Activated naive CD4-positive, alpha-beta T cell treated with anti-CD3 and anti-CD28 coated beads, Interleukin-2, amount 50 U/mL, for 72 hours (primary cell): ENCODE measurements around the gene PDE4B. TPM values are rescaled to one million over a fixed set of nuclear protein-coding genes. Genes with fewer than 3 reads are reported as not detected.
"Not testable (repeated sequence)": the region's sequence is repeated elsewhere in the genome, so short reads cannot be mapped to it uniquely, and the experiment has no call there.

ENCODE experiments used
- ATAC-seq, 2 donors: fragments of 150-1000 bp; cut with Tn5 transposase; 2 replicates each; pipeline ENCODE4 v1.10.0; 2021; ENCODE audit warnings: mild to moderate bottlenecking in 2 of 2, moderate library complexity in 2 of 2
- DNase-seq, 2 donors: peaks; one replicate each; pipeline ENCODE4 v3.0.0; 2021 to 2022; ENCODE audit warnings: low spot score in 2 of 2
- H3K27ac Mint-ChIP-seq, 2 donors: one replicate each; pipeline ENCODE4 v1.8.0; 2022; ENCODE audit warnings: mild to moderate bottlenecking in 2 of 2, mixed read lengths in 2 of 2
- H3K36me3 Mint-ChIP-seq, 2 donors: one replicate each; pipeline ENCODE4 v1.8.0; 2022; ENCODE audit warnings: mixed read lengths in 2 of 2
- H3K9me3 Mint-ChIP-seq, 2 donors: one replicate each; pipeline ENCODE4 v1.8.0; 2022; ENCODE audit warnings: mixed read lengths in 2 of 2
- total RNA-seq, 2 donors: library from RNA; stranded (reverse); gene quantifications; one replicate each; pipeline ENCODE4 v1.2.3, GENCODE V29; 2022

Gene PDE4B
- total RNA-seq, 2 donors from 2014 or later, result 23.8 to 25.6 TPM

DNA sequence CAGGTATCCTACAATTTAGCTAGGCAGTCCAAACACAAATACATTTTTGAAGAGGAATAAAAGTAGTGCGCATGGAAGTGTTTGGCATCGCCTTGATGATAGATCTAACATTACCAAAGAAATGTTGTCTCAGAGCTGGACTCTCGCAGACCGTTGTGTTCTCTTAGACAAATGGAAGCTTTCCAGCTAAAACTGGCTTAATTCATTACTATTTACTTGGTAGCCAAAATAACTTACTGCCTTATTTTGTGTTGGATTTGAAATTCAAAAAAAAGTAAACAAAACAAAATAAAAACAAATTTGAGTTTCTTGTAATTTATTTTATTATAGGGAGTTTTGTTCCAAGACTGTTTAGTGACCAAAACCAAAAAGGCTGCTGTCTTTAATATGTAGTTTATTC lies 51.6 kb downstream of the PDE4B start:
- H3K27ac Mint-ChIP-seq, result no peak overlapping the region
- DNase-seq (no peak), ATAC-seq (no peak)
- H3K36me3 Mint-ChIP-seq, result no peaks in the 10 kb centered on the region
- peaks cover 4% of the 10 kb centered on the region in 2 donors for H3K9me3 Mint-ChIP-seq

DNA sequence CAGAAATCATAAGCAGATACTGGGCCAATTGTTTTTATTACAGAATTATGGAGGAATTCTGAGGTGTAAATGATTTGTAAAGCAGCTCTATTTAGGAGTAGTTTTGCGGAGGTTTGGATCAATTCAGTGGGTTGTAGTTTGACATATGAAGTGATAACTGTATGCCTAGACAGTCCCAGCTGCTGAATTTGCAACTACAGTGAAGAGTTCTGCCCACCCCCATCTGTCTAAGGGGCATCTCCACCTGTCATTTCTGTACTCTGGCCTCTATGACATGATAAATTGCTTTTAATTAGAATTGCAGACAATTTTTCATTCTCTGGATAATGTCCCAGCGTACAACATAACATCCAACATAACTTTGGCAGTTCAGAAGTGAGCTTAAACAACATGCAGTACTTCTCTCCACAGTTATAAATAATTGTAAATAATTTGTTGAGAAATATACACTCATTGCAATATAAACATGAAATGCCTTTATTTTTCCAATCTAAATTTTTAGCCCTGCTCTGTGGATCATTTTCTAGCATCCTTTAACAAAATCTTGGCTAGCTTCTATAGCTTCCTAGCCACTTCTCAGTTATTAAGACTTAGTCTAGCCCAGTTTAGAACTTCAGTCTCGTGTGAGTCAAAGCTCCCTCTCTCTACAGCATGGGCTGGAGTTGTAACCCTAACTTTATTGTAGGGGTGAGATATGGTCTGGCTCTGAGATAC lies 52.3 kb downstream of the PDE4B start:
- no peak for ATAC-seq
- no peak overlapping the region for H3K27ac Mint-ChIP-seq
- no peak for DNase-seq
- peaks cover 4% of the 10 kb centered on the region in 2 donors for H3K9me3 Mint-ChIP-seq
- H3K36me3 Mint-ChIP-seq, result no peaks in the 10 kb centered on the region

DNA sequence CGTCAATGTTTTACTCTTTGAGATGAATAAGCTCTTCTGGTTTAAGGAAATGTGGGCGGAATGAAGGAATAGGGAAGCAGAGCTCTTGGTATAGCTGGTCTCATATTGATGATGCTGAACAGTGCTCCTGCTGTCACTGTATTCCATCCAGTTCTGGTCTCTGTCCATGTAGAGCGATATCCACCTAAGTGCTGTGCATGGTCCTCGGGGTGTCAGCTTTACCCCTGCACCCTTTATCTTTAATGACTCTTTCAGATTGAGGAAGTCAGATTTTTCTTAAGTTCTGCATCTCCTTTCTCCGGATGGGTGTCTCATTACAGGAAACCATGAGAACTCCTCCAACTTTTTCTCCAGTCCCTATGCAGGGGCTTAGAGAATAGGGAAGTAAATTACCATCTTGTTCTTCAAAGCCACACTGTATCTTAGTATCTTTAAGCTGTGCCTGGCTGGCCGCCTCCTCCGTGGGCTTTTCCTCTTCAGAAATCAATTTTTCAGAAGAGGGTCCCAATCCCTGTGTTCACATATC lies 52.9 kb downstream of the PDE4B start:
- no peak overlapping the region for H3K27ac Mint-ChIP-seq
- DNase-seq, result no peak
- H3K9me3 Mint-ChIP-seq, result peaks cover 4% of the 10 kb centered on the region in 2 donors
- H3K36me3 Mint-ChIP-seq, result no peaks in the 10 kb centered on the region
- ATAC-seq, result no peak

DNA sequence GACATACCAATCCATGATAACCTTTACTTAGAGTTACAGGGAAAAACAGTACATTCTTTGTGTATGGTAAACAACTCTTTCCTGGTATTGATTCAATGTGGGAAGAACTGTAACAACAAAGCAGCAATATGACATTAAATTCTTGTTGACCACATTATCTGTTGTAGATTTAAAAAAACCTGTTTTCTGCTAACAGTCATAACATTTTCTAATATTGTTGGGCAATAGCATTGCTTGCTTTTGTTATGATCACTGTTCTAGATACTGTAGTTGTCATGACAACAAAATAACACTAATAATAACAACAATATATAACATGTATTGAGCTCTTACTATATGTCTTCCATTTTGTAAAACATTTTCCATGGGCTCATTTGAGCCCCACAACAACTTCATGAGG lies 54.2 kb downstream of the PDE4B start:
- Mint-ChIP-seq H3K27ac (no peak overlapping the region), H3K9me3 (peaks cover 4 to 8% of the 10 kb centered on the region in 2 donors), H3K36me3 (no peaks in the 10 kb centered on the region)
- ATAC-seq (no peak), DNase-seq (no peak)

DNA sequence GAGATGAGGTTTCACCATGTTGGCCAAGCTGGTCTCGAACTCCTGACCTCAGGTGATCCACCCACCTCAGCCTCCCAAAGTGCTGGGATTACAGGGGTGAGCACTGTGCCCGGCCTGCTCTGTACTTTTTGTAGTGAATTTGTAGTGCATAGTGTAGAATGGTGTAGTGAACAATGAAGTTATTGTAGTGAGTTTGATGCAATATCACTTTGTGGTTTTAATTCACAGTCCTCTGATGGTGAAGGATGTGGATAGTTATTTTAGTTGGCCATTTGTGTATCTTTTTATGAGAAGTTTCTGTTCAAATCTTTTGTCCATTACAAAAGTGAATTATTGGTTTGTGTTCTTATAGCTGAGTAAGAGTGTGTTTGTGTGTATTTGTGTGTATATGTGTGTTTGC lies 57.6 kb downstream of the PDE4B start:
- ATAC-seq (no peak), DNase-seq (no peak)
- H3K9me3 Mint-ChIP-seq, result peaks cover 4 to 8% of the 10 kb centered on the region in 2 donors
- no peaks in the 10 kb centered on the region for H3K36me3 Mint-ChIP-seq
- no peak overlapping the region for H3K27ac Mint-ChIP-seq

DNA sequence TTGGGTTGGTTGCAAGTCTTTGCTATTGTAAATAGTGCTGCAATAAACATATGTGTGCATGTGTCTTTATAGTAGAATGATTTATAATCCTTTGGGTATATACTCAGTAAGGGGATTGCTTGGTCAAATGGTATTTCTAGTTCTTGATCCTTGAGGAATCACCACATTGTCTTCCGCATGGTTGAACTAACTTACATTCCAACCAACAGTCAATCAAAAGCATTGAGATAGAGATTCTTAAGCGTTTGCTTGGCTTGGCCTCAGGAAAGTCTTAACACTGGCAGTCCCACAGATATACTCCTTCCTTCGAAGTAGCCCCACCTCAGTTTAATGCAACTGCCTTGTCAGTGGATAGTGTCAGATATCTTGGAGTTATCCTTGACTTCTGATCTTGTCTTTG lies 63.9 kb downstream of the PDE4B start:
- not testable (repeated sequence) for ATAC-seq, DNase-seq, H3K36me3 Mint-ChIP-seq, H3K9me3 Mint-ChIP-seq, H3K27ac Mint-ChIP-seq

DNA sequence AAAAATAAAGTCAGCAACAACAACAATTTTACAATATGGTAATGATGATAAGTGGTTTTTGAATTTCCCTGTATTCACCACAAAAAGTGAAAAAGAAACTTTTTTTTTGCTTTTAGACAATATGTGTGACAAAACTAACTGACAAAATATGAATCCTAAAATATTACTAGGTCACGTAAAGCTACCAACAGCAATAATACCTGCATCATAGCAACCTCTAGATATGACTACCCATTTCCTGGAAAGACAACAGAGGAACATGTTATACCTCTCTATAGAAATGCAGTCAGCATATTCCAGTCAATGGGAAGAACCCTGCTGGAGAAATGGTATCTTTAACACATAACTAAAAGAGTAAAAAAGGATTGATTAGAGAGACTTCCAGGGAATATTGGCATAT lies 73.7 kb downstream of the PDE4B start:
- no peak for DNase-seq
- H3K9me3 Mint-ChIP-seq, result peaks cover 17 to 20% of the 10 kb centered on the region in 2 donors
- ATAC-seq, result peak in 1 of 2 donors; percentile 73
- peaks cover 7 to 12% of the 10 kb centered on the region in 2 donors for H3K36me3 Mint-ChIP-seq
- no peak overlapping the region for H3K27ac Mint-ChIP-seq

DNA sequence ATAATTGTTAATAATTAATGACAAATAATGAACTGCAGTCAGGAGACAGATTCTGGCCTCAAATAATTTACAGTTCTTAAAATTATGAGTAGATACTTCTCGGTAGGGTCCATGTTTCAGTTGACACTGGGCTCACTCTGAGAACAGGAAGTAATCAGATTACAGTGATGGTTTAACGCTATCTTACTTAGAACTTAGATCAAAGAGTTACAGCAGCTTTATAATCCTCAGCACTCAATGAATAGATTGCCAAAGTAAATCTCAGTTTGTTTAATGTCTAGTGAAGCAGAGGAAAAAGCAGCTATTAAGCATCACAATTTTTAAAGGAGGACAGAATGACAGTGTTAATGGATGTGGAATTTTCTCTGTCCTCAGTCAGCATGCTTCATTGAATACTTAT lies 79.6 kb downstream of the PDE4B start:
- ATAC-seq, result no peak
- no peaks in the 10 kb centered on the region for H3K36me3 Mint-ChIP-seq
- peaks cover 0 to 4% of the 10 kb centered on the region in 2 donors for H3K9me3 Mint-ChIP-seq
- no peak for DNase-seq
- H3K27ac Mint-ChIP-seq, result no peak overlapping the region

DNA sequence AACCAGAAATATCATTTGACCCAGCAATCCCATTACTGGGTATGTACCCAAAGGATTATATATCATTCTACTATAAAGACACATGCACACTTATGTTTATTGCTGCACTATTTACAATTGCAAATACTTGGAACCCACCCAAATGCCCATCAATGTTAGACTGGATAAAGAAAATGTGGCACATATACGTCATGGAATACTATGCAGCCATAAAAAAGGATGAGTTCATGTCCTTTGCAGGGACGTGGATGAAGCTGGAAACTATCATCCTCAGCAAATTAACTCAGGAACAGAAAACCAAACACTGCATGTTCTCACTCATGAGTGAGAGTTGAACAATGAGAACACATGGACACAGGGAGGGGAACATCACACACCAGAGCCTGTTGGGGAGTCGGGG lies 85.6 kb downstream of the PDE4B start:
- not testable (repeated sequence) for ATAC-seq, H3K36me3 Mint-ChIP-seq, DNase-seq, H3K9me3 Mint-ChIP-seq, H3K27ac Mint-ChIP-seq

DNA sequence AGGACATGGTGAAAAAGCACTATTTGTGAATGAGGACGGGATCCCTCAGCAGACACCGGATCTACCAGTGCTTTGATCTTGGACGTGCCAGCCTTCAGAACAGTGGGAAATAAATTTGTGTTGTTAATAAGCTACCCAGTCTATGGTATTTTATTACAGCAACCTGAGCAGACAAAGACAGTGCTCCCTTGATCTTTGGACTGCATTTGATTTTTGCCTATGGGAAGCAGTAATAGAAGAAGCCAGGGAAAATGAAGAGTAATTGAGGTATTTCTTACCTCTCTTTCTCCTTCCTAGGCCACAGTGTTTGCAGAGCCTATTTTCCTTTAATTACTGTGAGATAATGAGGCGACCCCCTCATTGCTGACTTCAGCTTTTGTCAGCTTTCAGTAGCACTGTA lies 87.9 kb downstream of the PDE4B start:
- H3K27ac Mint-ChIP-seq, result no peak overlapping the region

DNA sequence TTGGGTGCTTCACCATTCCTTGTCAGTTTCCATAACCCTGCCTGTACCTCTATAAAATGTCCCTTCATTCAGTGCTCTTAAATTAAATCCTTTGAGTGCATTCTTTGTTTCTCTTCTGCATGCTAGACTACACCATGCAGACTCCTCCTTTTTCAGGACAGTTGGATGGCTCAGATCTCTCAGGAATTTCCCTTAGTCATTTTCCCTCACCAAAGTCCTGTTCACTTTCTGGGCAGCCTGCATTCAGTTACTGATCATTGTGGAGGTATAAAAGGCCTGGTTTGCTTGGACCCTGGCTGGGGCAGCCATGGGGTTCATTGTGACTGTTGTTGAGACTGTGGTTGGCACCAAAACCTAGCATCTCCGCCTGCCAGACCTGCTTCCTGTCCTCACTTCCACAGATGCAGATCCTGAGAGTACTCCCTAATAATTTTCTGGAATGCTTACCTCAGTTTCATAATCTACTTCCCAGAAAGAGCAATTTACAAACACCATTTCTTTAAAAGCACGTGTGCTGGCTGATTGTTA lies 88.4 kb downstream of the PDE4B start:
- Mint-ChIP-seq H3K9me3 (peaks cover 0 to 4% of the 10 kb centered on the region in 2 donors), H3K27ac (no peak overlapping the region), H3K36me3 (no peaks in the 10 kb centered on the region)
- DNase-seq (no peak), ATAC-seq (no peak)

More for the DNA sequence above, 87.9 kb downstream of the PDE4B start:
- no peak for ATAC-seq
- Mint-ChIP-seq H3K36me3 (no peaks in the 10 kb centered on the region), H3K9me3 (peaks cover 0 to 4% of the 10 kb centered on the region in 2 donors)
- DNase-seq, result no peak

DNA sequence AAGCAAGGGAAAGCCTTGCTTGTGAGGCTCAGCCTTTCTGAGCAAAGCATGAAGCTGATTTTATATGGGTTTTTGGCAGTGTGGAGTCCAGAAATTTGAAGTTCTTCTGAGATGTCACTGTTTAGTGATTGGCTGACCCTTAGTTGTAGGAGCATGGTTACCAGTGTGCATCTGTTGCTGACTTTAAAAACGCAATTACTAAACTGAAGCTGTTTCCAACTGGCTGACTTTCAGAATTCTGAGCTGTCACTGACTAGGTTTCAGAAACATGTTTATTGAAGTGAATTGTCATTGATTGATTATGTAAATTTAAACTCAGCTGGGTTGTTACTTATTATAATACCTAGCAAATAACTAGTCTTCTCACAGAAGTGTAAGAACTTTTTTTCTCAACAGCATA lies 89.4 kb downstream of the PDE4B start:
- H3K9me3 Mint-ChIP-seq, result peaks cover 0 to under 1% of the 10 kb centered on the region in 2 donors
- no peak for DNase-seq

DNA sequence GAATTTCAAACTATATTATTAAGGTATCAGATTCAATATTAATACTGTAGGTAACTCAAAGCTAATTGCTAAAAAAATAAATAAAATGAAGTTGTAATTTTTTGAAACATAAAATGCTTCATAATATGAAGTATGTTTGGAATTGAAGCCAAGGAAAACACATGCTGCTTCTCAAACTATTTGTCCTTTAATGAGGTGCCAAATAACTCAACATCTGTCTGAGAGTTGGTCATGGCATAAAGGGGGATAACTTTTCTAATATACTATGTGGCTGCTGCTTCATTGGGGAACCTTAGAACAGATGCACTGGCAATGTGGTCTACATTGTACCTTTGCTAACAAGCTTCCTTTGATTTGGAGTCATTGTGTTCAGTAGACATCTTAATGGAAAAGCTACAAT lies 96.7 kb downstream of the PDE4B start:
- H3K36me3 Mint-ChIP-seq, result no peaks in the 10 kb centered on the region
- no peak for ATAC-seq
- no peaks in the 10 kb centered on the region for H3K9me3 Mint-ChIP-seq
- no peak overlapping the region for H3K27ac Mint-ChIP-seq
- no peak for DNase-seq

More for the DNA sequence above, 89.4 kb downstream of the PDE4B start:
- H3K36me3 Mint-ChIP-seq, result no peaks in the 10 kb centered on the region
- ATAC-seq, result no peak
- H3K27ac Mint-ChIP-seq, result no peak overlapping the region

DNA sequence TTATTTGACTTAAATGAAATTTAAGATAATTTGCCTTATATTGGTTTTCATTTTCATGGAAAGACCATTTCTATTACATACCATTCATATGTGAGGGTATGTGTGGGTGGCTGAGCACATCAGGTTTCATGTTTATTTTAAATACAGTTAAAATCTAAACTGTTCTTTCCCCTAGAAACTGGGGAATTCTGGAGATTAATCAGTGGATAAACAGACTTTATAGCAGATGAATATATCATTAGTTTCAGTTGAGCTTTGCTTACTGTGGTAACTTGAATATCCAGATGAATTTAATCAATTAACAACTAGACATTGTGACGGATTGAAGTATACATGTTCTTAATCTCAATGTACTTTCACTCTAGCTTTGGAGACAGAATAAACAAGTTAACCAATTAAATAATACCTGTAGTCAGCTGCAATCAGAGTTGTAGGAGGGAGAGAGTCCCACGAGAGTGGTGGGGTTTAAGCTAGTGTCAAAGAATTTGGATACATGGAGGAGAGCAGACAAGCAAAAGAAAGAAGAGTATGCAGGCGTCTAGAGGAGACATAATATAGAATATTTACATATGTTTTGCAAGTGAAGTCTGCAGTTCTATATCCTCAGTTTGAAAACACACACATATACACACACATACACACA lies 97.6 kb downstream of the PDE4B start:
- ATAC-seq (no peak), DNase-seq (no peak)
- Mint-ChIP-seq H3K36me3 (no peaks in the 10 kb centered on the region), H3K9me3 (no peaks in the 10 kb centered on the region), H3K27ac (no peak overlapping the region)

DNA sequence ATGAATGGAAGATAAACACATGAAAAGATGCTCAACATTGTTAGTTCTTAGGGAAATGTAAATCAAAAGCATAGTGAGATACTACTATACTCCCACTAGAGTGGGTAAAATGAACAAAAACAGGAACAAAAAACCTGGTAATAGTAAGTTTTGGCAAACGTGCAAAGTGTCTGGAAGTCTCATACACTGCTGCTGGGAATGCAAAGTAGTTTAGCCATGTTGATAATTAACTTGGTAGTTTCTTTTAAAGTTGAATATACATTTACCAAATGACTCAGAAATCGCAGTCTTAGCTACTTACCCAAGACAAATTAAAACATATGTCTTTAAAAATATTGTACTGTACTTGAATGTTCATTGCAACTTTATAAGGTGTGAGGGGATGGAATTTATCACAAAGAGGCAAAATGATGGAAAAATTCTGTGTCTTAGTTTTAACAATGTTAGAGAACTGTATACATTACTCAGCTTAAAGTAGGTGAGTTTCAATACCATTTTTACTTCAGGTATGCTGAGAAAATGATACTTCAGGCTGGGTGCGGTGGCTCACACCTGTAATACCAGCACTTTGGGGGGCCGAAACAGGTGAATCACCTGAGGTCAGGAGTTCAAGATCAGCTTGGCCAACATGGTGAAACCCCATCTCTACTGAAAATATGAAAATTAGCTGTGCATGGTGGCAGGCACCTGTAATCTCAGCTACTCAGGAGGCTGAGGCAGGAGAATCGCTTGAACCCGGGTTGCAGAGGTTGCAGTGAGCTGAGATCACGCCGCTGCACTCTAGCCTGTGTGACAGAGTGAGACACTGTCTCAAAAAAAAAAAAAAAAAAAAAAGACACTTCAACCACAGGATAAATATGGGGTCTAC lies 102.3 kb downstream of the PDE4B start:
- H3K27ac Mint-ChIP-seq, result no peak overlapping the region
- no peak for ATAC-seq

DNA sequence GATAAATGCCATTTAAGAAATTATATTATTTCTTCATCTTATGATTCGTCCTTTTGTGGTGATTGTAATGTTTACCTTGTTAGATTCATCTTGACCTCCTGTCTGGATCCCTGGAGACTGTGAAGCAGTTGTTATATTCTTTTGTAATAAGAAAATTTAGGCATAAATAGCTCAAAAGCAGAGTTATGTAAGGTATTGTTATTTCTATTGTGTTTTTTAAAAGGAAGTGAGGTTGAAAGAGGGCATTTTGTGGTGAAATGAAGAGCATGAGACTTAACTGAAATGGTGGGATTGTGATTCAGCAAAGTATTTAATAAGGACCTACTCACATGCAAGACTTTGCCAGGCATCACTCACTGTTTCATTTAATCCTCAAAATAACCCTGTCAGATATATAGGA lies 104.0 kb downstream of the PDE4B start:
- ATAC-seq, result no peak

More for the DNA sequence above, 102.3 kb downstream of the PDE4B start:
- Mint-ChIP-seq H3K36me3 (no peaks in the 10 kb centered on the region), H3K9me3 (peaks cover 0 to 5% of the 10 kb centered on the region in 2 donors)
- no peak for DNase-seq

DNA sequence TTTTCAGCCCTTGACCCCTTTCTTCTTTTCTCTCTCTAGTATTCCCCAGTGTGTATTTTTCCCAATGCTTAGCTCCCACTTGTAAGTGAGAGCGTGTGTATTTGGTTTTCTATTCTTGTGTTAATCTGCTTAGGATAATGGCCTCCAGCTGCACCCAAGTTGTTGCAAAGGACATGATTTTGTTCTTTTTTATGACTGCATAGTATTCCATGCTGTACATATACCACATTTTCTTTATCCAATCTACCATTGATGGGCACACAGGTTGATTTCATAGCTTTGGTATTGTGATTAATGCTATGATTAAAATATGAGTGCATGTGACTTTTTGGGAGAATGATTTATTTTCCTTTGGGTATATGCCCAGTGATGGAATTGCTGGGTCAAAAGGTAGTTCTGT lies 104.8 kb downstream of the PDE4B start:
- Mint-ChIP-seq H3K36me3 (no peaks in the 10 kb centered on the region), H3K27ac (no peak overlapping the region), H3K9me3 (peaks cover 0 to 5% of the 10 kb centered on the region in 2 donors)
- ATAC-seq, result no peak
- DNase-seq, result no peak

More for the DNA sequence above, 104.0 kb downstream of the PDE4B start:
- Mint-ChIP-seq H3K9me3 (peaks cover 0 to 5% of the 10 kb centered on the region in 2 donors), H3K36me3 (no peaks in the 10 kb centered on the region), H3K27ac (no peak overlapping the region)
- DNase-seq, result no peak
